H1 (cell line): ENCODE measurements around the gene CELSR1. TPM values are rescaled to one million over a fixed set of nuclear protein-coding genes. Genes with fewer than 3 reads are reported as not detected.
A peak's percentile ranks its signal among the peaks of the same experiment; 100 is the strongest.

Experiments
- BCL11A ChIP-seq, 2 experiments: IDR thresholded peaks; one replicate each; pipeline ENCODE4 v1.6.1; 2011; ENCODE audit warnings: low read depth in 2 of 2, low read length in 2 of 2, mild to moderate bottlenecking in 2 of 2
- BRCA1 ChIP-seq: IDR thresholded peaks from 2 replicates; pipeline ENCODE4 v1.6.1; 2012; ENCODE audit warnings: low read depth, low read length, improper control_type of control experiment
- CBX5 ChIP-seq: fragments of 300-800, 300-1000 bp; sonication (generic); IDR thresholded peaks from 2 replicates; pipeline ENCODE4 v1.7.1; 2016; ENCODE audit warnings: antibody characterized with exemption, low read length, low read depth
- CBX8 ChIP-seq: fragments of 300-800, 300-1000 bp; sonication (generic); IDR thresholded peaks from 2 replicates; pipeline ENCODE4 v1.7.1; 2016; ENCODE audit warnings: low read depth, low read length, borderline replicate concordance
- CTBP2 ChIP-seq: IDR thresholded peaks from 2 replicates; pipeline ENCODE4 v1.7.0; 2011; ENCODE audit warnings: borderline replicate concordance, mild to moderate bottlenecking, moderate library complexity, mixed read lengths, low read length; ENCODE audit not compliant: insufficient read depth, insufficient read length
- CTCF ChIP-seq, 3 experiments: IDR thresholded peaks; 1 replicate in 2 of 3; 2 replicates in 1 of 3; pipeline versions ENCODE4 v1.5.1 to v1.6.1; 2011; ENCODE audit warnings: low read length in 3 of 3, mild to moderate bottlenecking in 3 of 3, inconsistent platforms in 2 of 3, low read depth in 1 of 3, moderate library complexity in 1 of 3; ENCODE audit not compliant: insufficient read depth in 1 of 3; ENCODE audit errors: control extremely low read depth in 1 of 3
- E2F6 ChIP-seq: IDR thresholded peaks from 2 replicates; pipeline ENCODE4 v1.6.1; 2012; ENCODE audit warnings: inconsistent platforms
- EGR1 ChIP-seq: IDR thresholded peaks from 2 replicates; pipeline ENCODE4 v1.6.1; 2011; ENCODE audit warnings: low read depth, low read length, borderline replicate concordance
- FOSL1 ChIP-seq: IDR thresholded peaks from 2 replicates; pipeline ENCODE4 v1.6.1; 2011; ENCODE audit warnings: mild to moderate bottlenecking, low read depth, low read length, moderate library complexity; ENCODE audit not compliant: insufficient read depth
- HDAC6 ChIP-seq: IDR thresholded peaks from one replicate; pipeline ENCODE4 v1.7.1; 2012; ENCODE audit warnings: low read depth, mild to moderate bottlenecking, inconsistent platforms, low read length, moderate library complexity
- MAFK ChIP-seq: IDR thresholded peaks from 2 replicates; pipeline ENCODE4 v1.6.1; 2012; ENCODE audit warnings: low read depth, mild to moderate bottlenecking, improper control_type of control experiment, low read length
- POU5F1 ChIP-seq: IDR thresholded peaks from 2 replicates; pipeline ENCODE4 v1.6.1; 2011; ENCODE audit warnings: low read depth, mild to moderate bottlenecking, low read length, moderate library complexity
- RFX5 ChIP-seq: IDR thresholded peaks from 2 replicates; pipeline ENCODE4 v1.6.1; 2011; ENCODE audit warnings: low read depth, low read length, improper control_type of control experiment, borderline replicate concordance
- RXRA ChIP-seq: IDR thresholded peaks from 2 replicates; pipeline ENCODE4 v1.6.1; 2011; ENCODE audit warnings: low read depth, mild to moderate bottlenecking, low read length, moderate library complexity; ENCODE audit not compliant: insufficient read depth
- SAP30 ChIP-seq: fragments of 300-600 bp; sonication (generic); IDR thresholded peaks from 2 replicates; pipeline ENCODE4 v1.7.1; 2012; ENCODE audit warnings: low read length, moderate library complexity, mild to moderate bottlenecking, inconsistent platforms; ENCODE audit not compliant: insufficient read depth, insufficient replicate concordance
- SP2 ChIP-seq: IDR thresholded peaks from 2 replicates; pipeline ENCODE4 v1.6.1; 2012; ENCODE audit warnings: mild to moderate bottlenecking, low read length, inconsistent platforms
- SP4 ChIP-seq: IDR thresholded peaks from 2 replicates; pipeline ENCODE4 v1.6.1; 2012; ENCODE audit warnings: low read length, inconsistent platforms
- polyA plus RNA-seq, 7 experiments: library from polyadenylated mRNA; depleted of rRNA in 3 of 7; stranded (reverse) in 5 of 7; unstranded in 2 of 7; fragments of >200 nt in 5 of 7; fragments of 200-250 nt in 2 of 7; gene quantifications; 1 replicate in 5 of 7; 2 replicates in 1 of 7; 4 replicates in 1 of 7; pipeline versions ENCODE4 v1.2.1 to v1.2.3, GENCODE V29; 2011 to 2013; ENCODE audit warnings: missing spikeins in 2 of 7, mixed read lengths in 2 of 7
- total RNA-seq: library from RNA; stranded (reverse); fragmentation: NEBNext Ultra II Directional; extraction: Animal tissue kit (Norgen Biotek cat#: 25700); gene quantifications from 2 replicates; pipeline ENCODE4 v1.2.1, GENCODE V29; 2021
- TF ChIP-seq, protein P1 (sequence below): IDR thresholded peaks from 2 replicates; pipeline ENCODE4 v1.6.1; 2011; ENCODE audit warnings: low read length, improper control_type of control experiment

Gene CELSR1
- total and polyA plus RNA-seq, 2 of the 8 experiments (the other 6 are each of a cell fraction or from before 2014, with no cell fraction given): 9.0 to 12.4 TPM

GRCh38 chr22:46335201-46336118, 202.0 kb downstream of the CELSR1 start, which contains the start of gene TRMU (continued):
- TF ChIP-seq SP2 (no peak), CBX5 (no peak), CTBP2 (peak; percentile 23), BRCA1 (no peak), CBX8 (no peak), SP4 (no peak), RXRA (no peak), HDAC6 (no peak), POU5F1 (no peak), MAFK (no peak), SAP30 (no peak), FOSL1 (no peak), BCL11A (IDR thresholded peaks at IDR 0.05; ENCODE audit: low read depth in 2 of 2, low read length in 2 of 2) (no peak), CTCF (IDR thresholded peaks at IDR 0.05; ENCODE audit: control extremely low read depth in 1 of 3, insufficient read depth in 1 of 3, low read depth in 1 of 3, low read length in 3 of 3) (no peak), E2F6 (no peak), EGR1 (no peak), RFX5 (no peak)
- TF ChIP-seq, protein P1, sequence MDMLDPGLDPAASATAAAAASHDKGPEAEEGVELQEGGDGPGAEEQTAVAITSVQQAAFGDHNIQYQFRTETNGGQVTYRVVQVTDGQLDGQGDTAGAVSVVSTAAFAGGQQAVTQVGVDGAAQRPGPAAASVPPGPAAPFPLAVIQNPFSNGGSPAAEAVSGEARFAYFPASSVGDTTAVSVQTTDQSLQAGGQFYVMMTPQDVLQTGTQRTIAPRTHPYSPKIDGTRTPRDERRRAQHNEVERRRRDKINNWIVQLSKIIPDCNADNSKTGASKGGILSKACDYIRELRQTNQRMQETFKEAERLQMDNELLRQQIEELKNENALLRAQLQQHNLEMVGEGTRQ: no peak
